ENCODE measurements around the gene OLFM2.
"Not testable (repeated sequence)": the region's sequence is repeated elsewhere in the genome, so short reads cannot be mapped to it uniquely, and the experiment has no call there.

Gene OLFM2

DNA sequence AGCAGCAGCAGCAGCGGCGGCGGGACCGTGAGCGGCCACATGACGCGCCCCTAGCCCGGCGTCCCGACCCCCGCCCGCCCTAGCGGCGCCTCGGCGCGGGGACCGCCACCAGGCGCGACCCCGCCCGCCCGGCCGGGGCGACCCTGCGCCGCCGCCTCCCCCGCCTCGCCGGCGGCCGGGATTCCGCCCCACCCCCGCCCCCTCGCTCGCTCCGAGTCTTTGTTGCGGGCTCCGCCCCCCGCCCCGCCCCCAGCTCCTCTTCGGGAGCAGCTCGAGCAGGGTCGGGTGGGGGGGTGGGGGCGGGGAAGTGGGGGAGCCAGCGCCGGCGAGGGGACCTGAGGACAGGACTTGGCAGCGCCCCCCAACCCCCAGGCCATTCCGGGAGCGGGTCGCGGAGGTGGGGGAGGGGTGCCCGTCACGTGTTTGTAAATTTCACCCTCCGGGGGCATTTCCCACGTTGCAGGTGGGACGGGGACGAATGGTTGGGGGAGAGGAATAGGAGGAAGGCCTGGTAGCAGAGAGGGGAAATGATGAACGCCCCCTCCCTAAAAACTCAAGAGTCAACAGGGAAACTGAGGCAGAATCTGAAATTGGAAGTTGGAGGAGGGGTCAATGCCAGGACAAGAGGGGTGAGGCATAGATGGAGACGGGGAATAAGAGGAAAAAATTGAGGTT is at the start of gene OLFM2:
Gene OLFM2 (minus strand): TSS at position 190 of the 675 bp plus-strand sequence. CDS start 149 bp downstream, at position 41.
- DNase-seq = no peak

DNA sequence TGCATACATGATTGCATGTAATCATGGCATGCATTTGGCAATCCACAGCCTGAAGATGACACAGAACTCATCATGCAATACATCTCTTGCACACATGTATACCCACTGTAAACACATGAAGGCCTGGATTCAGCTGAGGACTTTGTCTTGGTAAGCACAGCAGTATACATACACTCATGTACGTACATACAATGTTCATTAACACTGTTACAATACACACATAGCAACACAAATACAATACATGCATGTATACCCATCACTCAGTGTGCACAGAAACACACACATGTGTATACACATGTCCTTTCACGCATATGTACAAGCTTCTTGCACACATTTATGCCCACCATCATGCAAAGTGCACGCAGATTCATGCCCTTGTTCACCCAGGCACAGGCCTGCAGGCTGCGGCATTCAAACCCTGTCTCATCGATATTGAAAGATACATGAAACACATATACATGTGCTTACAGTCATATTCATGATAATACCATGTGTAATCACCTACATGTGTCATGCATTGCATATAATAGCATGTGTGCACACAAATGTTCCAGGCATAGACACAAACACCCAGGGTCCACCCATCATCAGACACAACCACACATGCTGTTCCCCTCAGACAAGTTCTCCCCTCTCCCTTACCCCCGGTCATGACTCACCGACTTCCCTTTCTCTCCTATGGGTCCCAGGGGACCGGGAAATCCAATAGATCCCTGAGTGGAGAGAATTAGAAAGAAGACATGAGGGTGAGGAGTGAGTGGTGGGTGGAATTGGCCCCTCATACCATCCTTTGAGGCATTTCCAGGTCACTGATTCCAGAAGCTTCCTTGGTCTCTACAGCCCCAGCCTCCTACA is 45.3 kb upstream of the OLFM2 start:
- DNase-seq = no peak

DNA sequence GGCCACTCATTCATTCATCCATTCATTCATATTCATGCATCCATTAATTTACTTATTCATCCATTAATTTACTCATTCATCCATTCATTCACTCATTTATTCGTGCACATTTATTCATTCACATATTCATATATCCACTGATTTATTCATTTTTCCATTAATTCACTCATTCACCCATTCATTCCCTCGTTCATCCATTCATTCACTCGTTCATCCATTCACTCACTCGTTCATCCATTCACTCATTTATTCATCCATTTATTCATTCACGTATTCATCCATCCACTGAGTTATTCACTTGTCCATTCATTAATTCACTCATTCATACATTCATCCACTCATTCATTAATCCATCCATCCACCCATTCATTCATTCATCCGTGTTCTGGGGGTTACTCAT is 35.8 kb upstream of the OLFM2 start:
- no peak for DNase-seq

- DNase-seq = no peak
Observed at GRCh38 chr19:9971166-9971897, 35.0 kb upstream of the OLFM2 start.

DNA sequence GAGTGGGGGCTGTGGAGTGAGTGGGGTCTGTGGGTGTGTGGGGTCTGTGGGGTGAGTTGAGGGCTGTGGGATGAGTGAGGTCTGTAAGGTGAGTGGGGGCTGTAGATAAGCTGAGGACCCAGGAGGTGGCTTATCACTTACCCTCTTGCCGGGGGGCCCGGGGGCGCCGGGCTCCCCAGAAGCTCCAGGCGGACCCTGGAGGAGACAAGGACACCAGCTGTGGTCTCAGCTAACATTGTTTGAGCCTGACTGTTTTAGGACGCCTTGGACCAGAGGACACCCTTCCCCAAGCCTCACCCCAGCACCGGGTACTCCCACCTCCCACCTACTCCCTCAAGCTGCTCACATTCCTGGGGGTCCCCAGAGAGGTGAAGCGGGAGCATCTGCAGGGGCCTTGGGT is 34.2 kb upstream of the OLFM2 start:
- DNase-seq = no peak

- DNase-seq = no peak
Observed at GRCh38 chr19:9969688-9969975, 33.3 kb upstream of the OLFM2 start.

DNA sequence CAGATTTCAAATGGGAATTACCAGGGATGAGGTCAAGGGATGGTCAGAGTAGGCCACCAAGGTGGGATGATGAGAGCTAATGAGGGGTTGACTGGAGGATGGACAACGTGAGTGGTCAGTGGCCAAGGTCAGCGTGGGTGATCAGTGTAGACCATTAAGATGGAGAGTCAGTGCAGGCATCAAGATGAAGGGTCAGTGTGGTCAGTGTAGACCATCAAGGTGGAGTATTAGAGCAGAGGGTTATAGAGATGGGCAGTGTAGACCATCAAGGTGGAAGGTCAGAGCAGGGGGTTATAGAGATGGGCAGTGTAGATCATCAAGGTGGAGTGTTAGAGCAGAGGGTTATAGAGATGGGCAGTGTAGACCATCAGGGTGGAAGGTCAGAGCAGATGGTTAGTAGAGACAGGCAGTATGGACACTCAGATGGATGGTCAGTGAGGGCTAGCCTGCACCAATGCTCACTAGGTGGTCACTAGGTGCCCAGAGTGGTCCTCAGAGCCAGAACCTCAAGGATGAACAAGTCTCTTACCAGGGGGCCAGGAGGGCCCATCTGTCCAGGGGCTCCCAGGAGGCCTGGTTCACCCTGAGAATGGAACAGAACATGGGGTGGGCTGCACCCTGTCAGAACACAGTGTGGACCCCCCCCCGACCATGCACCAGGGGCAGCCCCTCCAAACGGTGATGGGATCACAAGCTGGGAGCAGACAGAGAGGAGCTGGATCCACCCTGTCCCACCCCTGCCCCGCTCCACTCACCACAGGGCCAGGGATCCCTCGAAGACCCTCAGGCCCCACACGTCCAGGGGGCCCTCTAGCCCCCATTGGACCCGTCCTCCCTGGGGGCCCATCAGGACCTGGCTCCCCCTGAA is 32.7 kb upstream of the OLFM2 start:
- DNase-seq = no peak

DNA sequence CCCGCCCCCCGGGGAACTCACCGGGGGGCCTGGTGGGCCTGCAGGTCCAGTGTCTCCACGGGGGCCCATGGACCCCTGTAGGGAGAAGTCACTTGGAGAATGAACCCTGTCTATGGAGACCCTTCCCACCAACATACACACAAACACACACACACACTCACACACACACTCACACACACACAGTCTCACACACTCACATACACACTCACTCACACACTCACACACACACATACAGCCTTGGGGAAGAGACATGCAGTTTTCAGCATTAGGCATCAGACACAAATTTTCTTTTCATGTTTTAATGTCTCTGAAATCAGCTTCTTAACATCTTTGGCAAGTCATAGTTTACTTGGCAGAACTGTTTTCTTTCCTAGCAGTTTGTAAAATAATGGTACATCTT is 31.0 kb upstream of the OLFM2 start:
- DNase-seq = no peak

- DNase-seq = no peak
Observed at GRCh38 chr19:9966448-9966847, 30.1 kb upstream of the OLFM2 start.

DNA sequence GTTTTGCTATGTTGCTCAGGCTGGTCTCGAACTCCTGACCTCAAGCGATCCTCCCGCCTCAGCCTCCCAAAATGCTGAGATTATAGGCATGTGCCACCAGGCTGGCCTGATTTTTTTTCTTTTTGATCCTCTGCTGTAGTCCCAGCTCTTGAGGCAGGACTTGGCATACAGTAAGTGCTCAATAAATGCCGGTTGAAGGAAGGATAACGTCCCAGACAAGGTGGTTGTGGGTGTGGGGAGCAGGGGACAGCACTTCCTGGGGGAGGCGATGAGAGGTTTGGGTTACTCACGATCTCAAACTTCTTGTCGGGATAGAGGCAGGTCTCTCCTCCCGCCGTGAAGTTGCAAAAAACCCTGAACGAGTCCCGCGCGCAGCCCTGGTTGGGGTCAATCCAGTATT is 29.7 kb upstream of the OLFM2 start:
- DNase-seq = no peak

- DNase-seq = no peak
Observed at GRCh38 chr19:9962623-9963290, 26.4 kb upstream of the OLFM2 start.

GRCh38 chr19:9961103-9961502 is 24.8 kb upstream of the OLFM2 start:
- no peak for DNase-seq

- DNase-seq = no peak
Observed at GRCh38 chr19:9958379-9958821, 22.1 kb upstream of the OLFM2 start.

DNA sequence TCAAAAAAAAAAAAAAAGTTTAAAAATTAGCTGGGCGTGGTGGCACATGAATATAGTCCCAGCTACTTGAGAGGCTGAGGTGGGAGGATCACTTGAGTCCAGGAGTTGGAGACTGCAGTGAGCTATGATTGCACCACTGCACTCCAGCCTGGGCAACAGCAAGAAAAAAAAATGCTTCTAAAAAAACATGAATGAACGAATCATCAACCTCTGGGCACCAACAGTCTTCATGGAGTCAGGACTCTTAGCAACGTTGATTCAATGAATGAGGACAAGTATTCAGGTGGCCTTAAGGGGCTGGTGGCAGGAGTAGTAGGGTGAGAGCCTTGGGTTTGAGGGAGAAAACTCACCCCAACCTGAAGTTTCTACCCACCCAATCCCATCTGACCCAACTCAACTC is 20.6 kb upstream of the OLFM2 start:
- no peak for DNase-seq

DNA sequence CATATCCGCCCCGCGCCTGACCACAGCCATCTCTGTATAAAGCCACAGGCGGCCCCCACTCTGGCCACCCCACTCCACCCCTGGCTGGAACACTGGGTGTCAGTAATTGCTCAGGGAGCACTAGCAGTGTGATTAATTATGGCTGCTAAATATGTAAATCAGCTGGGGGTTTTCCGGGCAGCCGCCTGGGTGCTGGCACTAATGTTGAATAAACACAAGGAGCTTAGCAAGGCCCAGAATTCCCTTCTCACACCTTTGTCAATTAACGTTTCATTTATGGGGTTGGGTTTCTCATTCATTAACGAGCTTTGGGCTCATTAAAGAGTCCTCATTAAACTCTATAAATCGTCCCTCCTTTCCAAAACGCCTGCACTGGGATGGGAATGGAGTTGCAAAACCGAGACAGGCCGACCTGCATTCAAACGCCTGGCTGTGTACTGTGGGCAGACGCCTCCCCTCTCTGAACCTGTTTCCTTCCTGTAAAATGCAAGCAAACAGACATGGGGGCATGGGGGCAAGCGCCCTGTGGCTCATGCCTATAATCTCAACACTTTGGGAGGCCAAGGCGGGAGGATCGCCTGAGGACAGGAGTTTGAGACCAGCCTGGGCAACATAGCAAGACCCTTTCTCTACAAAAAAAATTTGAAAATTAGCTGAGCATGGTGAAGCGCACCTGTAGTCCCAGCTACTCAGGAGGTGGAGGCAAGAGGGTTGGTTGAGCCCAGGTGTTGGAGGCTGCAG is 17.7 kb upstream of the OLFM2 start:
- DNase-seq = no peak

GRCh38 chr19:9952276-9952675 is 16.0 kb upstream of the OLFM2 start:
- DNase-seq = no peak

GRCh38 chr19:9947441-9947840 is 11.1 kb upstream of the OLFM2 start:
- DNase-seq = no peak

DNA sequence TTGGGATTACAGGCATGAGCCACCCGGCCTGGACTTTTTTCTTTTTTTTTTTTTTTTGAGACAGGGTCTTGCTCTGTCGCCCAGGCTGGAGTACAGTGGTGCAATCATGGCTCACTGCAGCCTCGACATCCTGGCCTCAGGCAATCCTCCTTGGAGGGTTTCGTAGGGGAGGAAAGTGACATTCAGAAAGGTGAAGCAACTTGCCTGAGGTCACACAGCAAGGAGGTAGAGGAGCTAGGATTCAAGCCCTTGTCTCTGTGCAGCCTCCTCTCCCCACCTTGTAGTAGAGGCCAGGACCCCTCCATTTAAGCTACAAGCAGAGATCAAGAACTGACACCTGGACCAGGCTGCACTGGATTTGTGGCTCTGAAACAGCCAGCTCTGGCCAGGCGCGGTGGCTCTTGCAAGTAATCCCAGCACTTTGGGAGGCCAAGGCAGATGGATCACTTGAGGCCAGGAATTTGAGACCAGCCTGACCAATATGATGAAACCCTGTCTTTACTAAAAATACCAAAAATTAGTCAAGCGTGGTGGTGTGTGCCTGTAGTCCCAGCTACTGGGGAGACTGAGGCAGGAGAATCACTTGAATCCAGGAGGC is 10.3 kb upstream of the OLFM2 start:
- not testable (repeated sequence) for DNase-seq

- no peak for DNase-seq
Observed at GRCh38 chr19:9945319-9945966, 9.1 kb upstream of the OLFM2 start.

GRCh38 chr19:9943744-9944143 is 7.4 kb upstream of the OLFM2 start:
- DNase-seq = no peak

- no peak for DNase-seq
Observed at GRCh38 chr19:9941671-9942070, 5.4 kb upstream of the OLFM2 start.
